ENCODE results near the gene TRIM5.

Gene TRIM5

DNA sequence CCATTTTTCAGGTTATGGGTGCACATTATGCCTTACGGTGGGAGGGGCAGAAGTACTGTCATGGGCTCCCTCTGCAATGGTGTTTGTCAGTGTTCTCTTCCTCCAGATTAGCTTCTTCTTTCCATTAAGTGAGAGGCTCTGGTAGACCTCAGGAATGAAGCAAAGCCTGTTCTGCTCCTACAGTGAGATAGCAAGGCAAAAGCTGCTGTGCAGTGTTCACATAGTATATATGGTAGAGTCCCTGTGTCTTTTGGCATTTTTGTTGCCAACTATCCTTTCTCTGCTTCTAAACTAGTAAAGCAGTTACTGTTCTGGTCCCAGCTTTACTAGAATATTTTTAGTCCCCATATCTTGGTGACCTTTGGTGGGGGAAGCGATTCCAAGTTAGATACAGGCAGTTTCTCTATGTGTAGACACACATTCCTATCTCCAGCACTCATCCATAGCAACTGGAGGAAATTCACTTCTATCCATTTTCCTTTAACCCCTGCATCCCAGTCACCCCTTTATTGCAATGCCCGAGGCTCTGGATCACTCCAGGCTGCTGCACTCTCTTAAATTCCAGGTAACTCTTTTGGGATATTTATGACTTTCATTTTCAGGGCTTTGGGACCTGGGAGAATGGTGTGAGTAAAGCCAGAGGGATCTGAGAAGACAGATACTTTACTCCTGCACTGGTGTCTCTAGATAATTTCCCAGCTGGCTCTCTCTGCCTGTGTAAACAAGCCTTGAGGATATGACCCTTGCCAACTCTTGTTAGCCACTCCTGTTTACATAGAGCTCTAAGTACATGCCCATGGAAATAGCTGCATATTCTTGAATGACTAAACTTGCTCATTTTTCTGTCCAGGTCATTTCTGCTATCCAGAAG, 64.0 kb downstream of the TRIM5 start:
- TF ChIP-seq, protein P1, sequence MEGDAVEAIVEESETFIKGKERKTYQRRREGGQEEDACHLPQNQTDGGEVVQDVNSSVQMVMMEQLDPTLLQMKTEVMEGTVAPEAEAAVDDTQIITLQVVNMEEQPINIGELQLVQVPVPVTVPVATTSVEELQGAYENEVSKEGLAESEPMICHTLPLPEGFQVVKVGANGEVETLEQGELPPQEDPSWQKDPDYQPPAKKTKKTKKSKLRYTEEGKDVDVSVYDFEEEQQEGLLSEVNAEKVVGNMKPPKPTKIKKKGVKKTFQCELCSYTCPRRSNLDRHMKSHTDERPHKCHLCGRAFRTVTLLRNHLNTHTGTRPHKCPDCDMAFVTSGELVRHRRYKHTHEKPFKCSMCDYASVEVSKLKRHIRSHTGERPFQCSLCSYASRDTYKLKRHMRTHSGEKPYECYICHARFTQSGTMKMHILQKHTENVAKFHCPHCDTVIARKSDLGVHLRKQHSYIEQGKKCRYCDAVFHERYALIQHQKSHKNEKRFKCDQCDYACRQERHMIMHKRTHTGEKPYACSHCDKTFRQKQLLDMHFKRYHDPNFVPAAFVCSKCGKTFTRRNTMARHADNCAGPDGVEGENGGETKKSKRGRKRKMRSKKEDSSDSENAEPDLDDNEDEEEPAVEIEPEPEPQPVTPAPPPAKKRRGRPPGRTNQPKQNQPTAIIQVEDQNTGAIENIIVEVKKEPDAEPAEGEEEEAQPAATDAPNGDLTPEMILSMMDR (IDR thresholded peaks at IDR 0.05; ENCODE audit: low read depth, low read length, missing control alignments): no peak
- peak; percentile 40 for DNase-seq (ENCODE audit: low read depth)
- in situ Hi-C loops (cut with HindIII; ENCODE audit: low sequenced_read_pairs): no loop called here
- H3K4me3 ChIP-seq (ENCODE audit: low read depth, low read length): no peak overlapping the region

DNA sequence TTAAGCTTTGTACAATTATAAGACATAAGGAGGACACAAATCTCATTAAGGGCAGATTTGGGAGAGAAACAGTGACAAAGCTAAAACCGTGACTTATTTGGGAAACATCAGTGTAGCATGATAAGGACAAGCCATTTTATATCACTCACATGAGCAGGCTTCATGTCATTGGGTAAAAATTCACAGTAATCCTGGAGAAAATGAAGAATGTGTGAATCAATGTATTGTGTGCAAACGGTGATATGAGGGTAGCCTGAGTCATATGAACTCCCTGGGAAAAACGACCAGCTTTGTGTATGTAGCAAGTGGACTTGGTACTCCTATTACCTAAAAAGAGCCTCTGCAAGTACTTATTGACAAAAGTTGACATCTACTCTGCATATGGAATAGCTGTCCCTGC, 66.1 kb downstream of the TRIM5 start:
- in situ Hi-C loops (cut with HindIII; ENCODE audit: low sequenced_read_pairs): no loop called here

More for the DNA sequence above, 66.1 kb downstream of the TRIM5 start:
- H3K4me3 ChIP-seq (ENCODE audit: low read depth, low read length): no peak overlapping the region
- TF ChIP-seq, protein P1 (IDR thresholded peaks at IDR 0.05; ENCODE audit: low read depth, low read length, missing control alignments): no peak
- no peak for DNase-seq (ENCODE audit: low read depth)
